GM12875 (cell line): Measurements from ENCODE around the gene DDI2.
A peak's percentile ranks its signal among the peaks of the same experiment; 100 is the strongest.
"Not testable (repeated sequence)": the region's sequence is repeated elsewhere in the genome, so short reads cannot be mapped to it uniquely, and the experiment has no call there.

Experiments
- H3K4me3 ChIP-seq: one replicate; pipeline ENCODE4 v1.5.1; 2011; ENCODE audit warnings: low read depth, low read length, control low read depth
- CTCF ChIP-seq: IDR thresholded peaks from 2 replicates; pipeline ENCODE4 v1.5.1; 2011; ENCODE audit warnings: low read depth, mild to moderate bottlenecking, control low read depth, inconsistent platforms, low read length, moderate library complexity, borderline replicate concordance; ENCODE audit not compliant: insufficient read depth

Gene DDI2

GRCh38 chr1:15592285-15592684 lies 25.0 kb upstream of the DDI2 start:
- TF ChIP-seq CTCF: no peak
- H3K4me3 ChIP-seq: no peak overlapping the region

GRCh38 chr1:15595809-15596617 lies 21.2 kb upstream of the DDI2 start:
- no peak overlapping the region for H3K4me3 ChIP-seq
- TF ChIP-seq CTCF: no peak

- H3K4me3 ChIP-seq: no peak overlapping the region
- TF ChIP-seq CTCF: no peak
These were observed 18.8 kb upstream of the DDI2 start for GRCh38 chr1:15598436-15598835.

GRCh38 chr1:15603050-15603965 lies 13.9 kb upstream of the DDI2 start:
- TF ChIP-seq CTCF: no peak
- peak overlapping the region; percentile 44 for H3K4me3 ChIP-seq

- H3K4me3 ChIP-seq: not testable (repeated sequence)
These were observed 13.3 kb upstream of the DDI2 start for GRCh38 chr1:15603966-15604282.

GRCh38 chr1:15604400-15604799 lies 12.9 kb upstream of the DDI2 start:
- not testable (repeated sequence) for H3K4me3 ChIP-seq

GRCh38 chr1:15605398-15606383 lies 11.6 kb upstream of the DDI2 start:
- TF ChIP-seq CTCF: no peak
- H3K4me3 ChIP-seq: no peak overlapping the region
